Keratinocyte (primary cell): ENCODE data around the gene ANAPC10.

Experiments
- EZH2 ChIP-seq: IDR thresholded peaks from one replicate; pipeline ENCODE4 v1.6.1; 2012; ENCODE audit warnings: inconsistent platforms, mild to moderate bottlenecking, low read length, moderate library complexity
- TF ChIP-seq, protein P1 (sequence below), 3 experiments: IDR thresholded peaks in 1 of 3; conservative IDR thresholded peaks in 1 of 3; optimal IDR thresholded peaks in 1 of 3; 2 replicates in 2 of 3; 3 replicates in 1 of 3; pipeline versions ENCODE3 to v1.5.1; 2011; ENCODE audit warnings: low read length in 3 of 3, mild to moderate bottlenecking in 3 of 3, moderate library complexity in 2 of 3, control low read depth in 1 of 3, inconsistent platforms in 1 of 3; ENCODE audit not compliant: insufficient read depth in 2 of 3; ENCODE audit errors: extremely low read depth in 1 of 3

- TF ChIP-seq, protein P1, sequence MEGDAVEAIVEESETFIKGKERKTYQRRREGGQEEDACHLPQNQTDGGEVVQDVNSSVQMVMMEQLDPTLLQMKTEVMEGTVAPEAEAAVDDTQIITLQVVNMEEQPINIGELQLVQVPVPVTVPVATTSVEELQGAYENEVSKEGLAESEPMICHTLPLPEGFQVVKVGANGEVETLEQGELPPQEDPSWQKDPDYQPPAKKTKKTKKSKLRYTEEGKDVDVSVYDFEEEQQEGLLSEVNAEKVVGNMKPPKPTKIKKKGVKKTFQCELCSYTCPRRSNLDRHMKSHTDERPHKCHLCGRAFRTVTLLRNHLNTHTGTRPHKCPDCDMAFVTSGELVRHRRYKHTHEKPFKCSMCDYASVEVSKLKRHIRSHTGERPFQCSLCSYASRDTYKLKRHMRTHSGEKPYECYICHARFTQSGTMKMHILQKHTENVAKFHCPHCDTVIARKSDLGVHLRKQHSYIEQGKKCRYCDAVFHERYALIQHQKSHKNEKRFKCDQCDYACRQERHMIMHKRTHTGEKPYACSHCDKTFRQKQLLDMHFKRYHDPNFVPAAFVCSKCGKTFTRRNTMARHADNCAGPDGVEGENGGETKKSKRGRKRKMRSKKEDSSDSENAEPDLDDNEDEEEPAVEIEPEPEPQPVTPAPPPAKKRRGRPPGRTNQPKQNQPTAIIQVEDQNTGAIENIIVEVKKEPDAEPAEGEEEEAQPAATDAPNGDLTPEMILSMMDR (optimal IDR thresholded peaks at IDR 0.05 in 1 of 3, IDR thresholded peaks at IDR 0.05 in 1 of 3, conservative IDR thresholded peaks at IDR 0.05 in 1 of 3; ENCODE audit: extremely low read depth in 1 of 3, insufficient read depth in 2 of 3, low read length in 3 of 3), result no peak
- TF ChIP-seq EZH2, result no peak
Measured at GRCh38 chr4:145130788-145131399, 32.9 kb upstream of the ANAPC10 start.
